ENCODE measurements around the gene CHI3L2. TPM values are rescaled to one million over a fixed set of nuclear protein-coding genes. Genes with fewer than 3 reads are reported as not detected.

CHI3L2 gene
- total RNA-seq, 6 experiments from 2014 or later = 0.35 to 0.64 (median 0.57) TPM; not detected in 3

GRCh38 chr1:111223126-111223685, 4.3 kb upstream of the CHI3L2 start:
- H3K9me3 Mint-ChIP-seq = no peaks in the 10 kb centered on the region
- H3K36me3 Mint-ChIP-seq (ENCODE audit: low read depth) = no peaks in the 10 kb centered on the region
- DNase-seq = no peak
- no peak overlapping the region for H3K27ac Mint-ChIP-seq
- H3K4me3 Mint-ChIP-seq = no peak overlapping the region
- H3K27me3 Mint-ChIP-seq (ENCODE audit: insufficient read depth) = peaks cover 6% of the 10 kb centered on the region
- H3K4me1 Mint-ChIP-seq (ENCODE audit: low read depth) = peaks cover 49% of the 10 kb centered on the region
- TF ChIP-seq CTCF (IDR thresholded peaks at IDR 0.05) = no peak; the same call in none of the 2 replicates

GRCh38 chr1:111225091-111225490, 2.4 kb upstream of the CHI3L2 start:
- peaks cover 64% of the 10 kb centered on the region for H3K4me1 Mint-ChIP-seq (ENCODE audit: low read depth)
- H3K9me3 Mint-ChIP-seq = no peaks in the 10 kb centered on the region
- no peak for DNase-seq
- no peak overlapping the region for H3K4me3 Mint-ChIP-seq
- TF ChIP-seq CTCF (IDR thresholded peaks at IDR 0.05) = no peak
- H3K27ac Mint-ChIP-seq = no peak overlapping the region
- H3K36me3 Mint-ChIP-seq (ENCODE audit: low read depth) = no peaks in the 10 kb centered on the region
- peaks cover 6% of the 10 kb centered on the region for H3K27me3 Mint-ChIP-seq (ENCODE audit: insufficient read depth)

GRCh38 chr1:111225717-111226400, 1.7 kb upstream of the CHI3L2 start:
- peaks cover 4% of the 10 kb centered on the region for H3K27me3 Mint-ChIP-seq (ENCODE audit: insufficient read depth)
- TF ChIP-seq CTCF (IDR thresholded peaks at IDR 0.05) = no peak
- DNase-seq = no peak
- H3K4me1 Mint-ChIP-seq (ENCODE audit: low read depth) = peaks cover 65% of the 10 kb centered on the region
- no peak overlapping the region for H3K4me3 Mint-ChIP-seq
- H3K9me3 Mint-ChIP-seq = no peaks in the 10 kb centered on the region
- H3K27ac Mint-ChIP-seq = no peak overlapping the region
- no peaks in the 10 kb centered on the region for H3K36me3 Mint-ChIP-seq (ENCODE audit: low read depth)

- peak; percentile 81 for DNase-seq
- H3K27ac Mint-ChIP-seq = peak overlapping the region; percentile 75
- peaks cover 45% of the 10 kb centered on the region for H3K4me1 Mint-ChIP-seq (ENCODE audit: low read depth)
- no peaks in the 10 kb centered on the region for H3K9me3 Mint-ChIP-seq
- H3K36me3 Mint-ChIP-seq (ENCODE audit: low read depth) = no peaks in the 10 kb centered on the region
- H3K4me3 Mint-ChIP-seq = no peak overlapping the region
- TF ChIP-seq CTCF (IDR thresholded peaks at IDR 0.05) = no peak
- H3K27me3 Mint-ChIP-seq (ENCODE audit: insufficient read depth) = peaks cover 4% of the 10 kb centered on the region
Observed at GRCh38 chr1:111227851-111228747, 586 bp downstream of the CHI3L2 start.

GRCh38 chr1:111228748-111229126, 1.2 kb downstream of the CHI3L2 start:
- TF ChIP-seq CTCF (IDR thresholded peaks at IDR 0.05) = no peak
- peaks cover 4% of the 10 kb centered on the region for H3K27me3 Mint-ChIP-seq (ENCODE audit: insufficient read depth)
- DNase-seq = no peak
- H3K36me3 Mint-ChIP-seq (ENCODE audit: low read depth) = no peaks in the 10 kb centered on the region
- H3K4me1 Mint-ChIP-seq (ENCODE audit: low read depth) = peaks cover 41% of the 10 kb centered on the region
- no peak overlapping the region for H3K4me3 Mint-ChIP-seq
- peak overlapping the region; percentile 75 for H3K27ac Mint-ChIP-seq
- no peaks in the 10 kb centered on the region for H3K9me3 Mint-ChIP-seq

All from HFFc6 (cell line).